SH-SY5Y (cell line): ENCODE results near the gene ZNF324.

Experiments
- GATA2 ChIP-seq: IDR thresholded peaks from 2 replicates; pipeline ENCODE4 v1.6.1; 2011; ENCODE audit warnings: mild to moderate bottlenecking, low read depth, low read length
- GATA3 ChIP-seq: IDR thresholded peaks from 2 replicates; pipeline ENCODE4 v1.6.1; 2011; ENCODE audit warnings: low read depth, mild to moderate bottlenecking, low read length, moderate library complexity

DNA sequence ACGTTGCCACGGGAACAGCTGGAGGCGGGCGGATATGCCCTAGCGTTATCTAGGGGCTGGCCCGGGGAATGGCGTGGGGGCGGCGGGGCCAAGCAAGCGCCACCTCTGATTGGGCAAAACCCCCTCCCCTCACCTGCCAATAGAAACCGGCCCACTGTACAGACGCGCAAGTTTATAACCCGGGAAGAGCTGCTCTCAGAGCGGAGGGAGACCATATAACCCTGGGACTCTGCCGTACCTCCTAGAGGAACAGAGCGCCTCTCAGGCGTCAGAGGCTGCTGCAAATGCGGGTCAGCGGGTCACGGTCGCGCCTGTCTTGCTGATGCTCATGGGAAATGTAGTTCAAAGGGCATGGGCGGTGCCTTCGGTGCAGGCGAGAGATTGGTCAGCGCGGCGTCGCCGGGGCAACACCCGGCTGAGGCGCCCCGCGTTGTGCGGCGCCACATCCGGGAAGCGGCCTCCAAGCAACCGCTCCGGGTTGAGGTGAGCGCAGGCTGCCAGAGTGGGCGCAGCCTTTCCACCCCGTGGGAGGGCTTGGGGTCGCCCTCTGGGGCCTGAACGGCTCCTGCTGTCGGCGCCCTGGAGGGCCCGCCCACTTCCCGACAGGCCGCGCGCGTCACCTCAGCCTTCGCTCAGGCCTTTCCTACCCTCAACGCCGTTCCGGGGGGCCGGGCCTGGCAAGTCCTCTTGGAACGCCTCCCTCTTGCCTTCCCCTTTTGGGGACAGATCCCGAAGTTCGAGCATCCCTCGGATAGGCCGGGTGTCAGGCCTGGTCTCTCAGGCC lies 9.0 kb downstream of the ZNF324 start, which contains the start of gene ZNF446:
- 0 out of 2 replicates have a peak, but pooled peaks have one; percentile 33 for TF ChIP-seq GATA2
- TF ChIP-seq GATA3: no peak
